ENCODE results near the gene TOR4A. TPM values are rescaled to one million over a fixed set of nuclear protein-coding genes. Genes with fewer than 3 reads are reported as not detected.

Gene TOR4A
- total and polyA plus RNA-seq, 9 of the 15 experiments (the other 6 are each of a cell fraction or from before 2014, with no cell fraction given): 3.9 to 49.2 (median 8.8) TPM

GRCh38 chr9:137278721-137279711 is 1.5 kb downstream of the TOR4A start (continued):
- TF ChIP-seq CXXC5 (CRISPR knock-in tag; IDR thresholded peaks at IDR 0.05) (0 out of 2 replicates have a peak, but pooled peaks have one; percentile 47), CBX3 (IDR thresholded peaks at IDR 0.05; ENCODE audit: borderline replicate concordance in 1 of 2, low read length in 2 of 2) (0 out of 3 replicates have a peak, but pooled peaks of 1 of the 2 experiments have one; percentile 15), MBD1 (CRISPR knock-in tag; IDR thresholded peaks at IDR 0.05) (peak; percentile 29; the same call in 1 of the 2 replicates), NRF1 (conservative IDR thresholded peaks at IDR 0.05 in 1 of 2, IDR thresholded peaks at IDR 0.05 in 1 of 2) (peak in 1 of 2 experiments; percentile 34; a peak in 2 of 4 replicates), CTCFL (IDR thresholded peaks at IDR 0.05; ENCODE audit: borderline replicate concordance, insufficient read depth, low read depth, low read length, poor library complexity, severe bottlenecking) (peak; percentile 5), HNRNPLL (IDR thresholded peaks at IDR 0.05; ENCODE audit: low read depth, low read length, poor library complexity, severe bottlenecking) (peak; percentile 96), HNRNPL (IDR thresholded peaks at IDR 0.05; ENCODE audit: low read depth, low read length) (peak; percentile 71; the same call in 1 of the 2 replicates), NFIC (IDR thresholded peaks at IDR 0.05) (no peak), ARID4B (CRISPR knock-in tag; IDR thresholded peaks at IDR 0.05) (peak; percentile 33; the same call in 1 of the 2 replicates), PHF8 (IDR thresholded peaks at IDR 0.05; ENCODE audit: borderline replicate concordance, low read length) (no peak), MLLT1 (IDR thresholded peaks at IDR 0.05) (peak in 1 of 2 experiments; percentile 78; a peak in 2 of 4 replicates), CCNT2 (IDR thresholded peaks at IDR 0.05; ENCODE audit: borderline replicate concordance, extremely low read depth, insufficient read length, low read depth, low read length) (peak; percentile 9)
